MM.1S (cell line): ENCODE measurements around the gene CD300LB.

ENCODE experiments used
- CTCF ChIP-seq: fragments of 300-600 bp; sonication (generic); IDR thresholded peaks from 2 replicates; pipeline ENCODE4 v1.5.1; 2016; ENCODE audit warnings: antibody characterized with exemption, low read length, mixed read lengths
- EZH2phosphoT487 ChIP-seq: fragments of 300-600 bp; sonication (generic); IDR thresholded peaks from 2 replicates; pipeline ENCODE4 v1.6.1; 2018; ENCODE audit warnings: antibody characterized with exemption, low read length

- no peak for TF ChIP-seq CTCF
- no peak for TF ChIP-seq EZH2phosphoT487
Measured at GRCh38 chr17:74521701-74522201, 9.5 kb downstream of the CD300LB start.
